Hepatocyte (in vitro differentiated cells): ENCODE results near the gene SNX10. TPM values are rescaled to one million over a fixed set of nuclear protein-coding genes. Genes with fewer than 3 reads are reported as not detected.
"Not testable (repeated sequence)": the region's sequence is repeated elsewhere in the genome, so short reads cannot be mapped to it uniquely, and the experiment has no call there.

Source experiments
- DNase-seq: peaks from one replicate; pipeline ENCODE4 v3.0.0-alpha.2; 2016; ENCODE audit warnings: low spot score
- H2AFZ ChIP-seq: fragments of 200-600 bp; sonication (generic); 2 replicates; pipeline ENCODE4 v1.6.0; 2016; ENCODE audit warnings: antibody characterized with exemption, mild to moderate bottlenecking
- H3K27ac ChIP-seq: fragments of 200-600 bp; sonication (generic); 2 replicates; pipeline ENCODE4 v1.5.1; 2016; ENCODE audit warnings: mild to moderate bottlenecking
- H3K27me3 ChIP-seq: fragments of 200-600 bp; sonication (generic); 2 replicates; pipeline ENCODE4 v1.6.1; 2016
- H3K36me3 ChIP-seq: fragments of 200-600 bp; sonication (generic); replicated peaks from 2 replicates; pipeline ENCODE4 v1.5.1; 2016; ENCODE audit warnings: low read depth; ENCODE audit not compliant: insufficient read depth
- H3K4me1 ChIP-seq: fragments of 200-600 bp; sonication (generic); 2 replicates; pipeline ENCODE4 v1.5.1; 2016; ENCODE audit warnings: mild to moderate bottlenecking, moderate library complexity; ENCODE audit not compliant: insufficient read depth
- H3K4me2 ChIP-seq: fragments of 200-600 bp; sonication (generic); 2 replicates; pipeline ENCODE4 v1.6.0; 2016
- H3K4me3 ChIP-seq: fragments of 200-600 bp; sonication (generic); 2 replicates; pipeline ENCODE4 v1.5.1; 2016; ENCODE audit warnings: mild to moderate bottlenecking
- H3K79me2 ChIP-seq: fragments of 200-600 bp; sonication (generic); 2 replicates; pipeline ENCODE4 v1.6.0; 2017; ENCODE audit warnings: mild to moderate bottlenecking
- H3K9me2 ChIP-seq: fragments of 200-600 bp; sonication (generic); replicated peaks from 2 replicates; pipeline ENCODE4 v1.6.0; 2017; ENCODE audit warnings: mild to moderate bottlenecking; ENCODE audit not compliant: insufficient read depth
- H3K9me3 ChIP-seq: fragments of 200-600 bp; sonication (generic); 2 replicates; pipeline ENCODE4 v1.5.1; 2016; ENCODE audit warnings: low read depth, mild to moderate bottlenecking
- H4K20me1 ChIP-seq: fragments of 200-600 bp; sonication (generic); 2 replicates; pipeline ENCODE4 v1.6.0; 2016; ENCODE audit warnings: mild to moderate bottlenecking; ENCODE audit not compliant: insufficient read depth, poor library complexity, severe bottlenecking
- CTCF ChIP-seq: fragments of 200-600 bp; sonication (generic); IDR thresholded peaks from 2 replicates; pipeline ENCODE4 v1.5.1; 2016; ENCODE audit warnings: antibody characterized with exemption, mild to moderate bottlenecking; ENCODE audit not compliant: poor library complexity
- EZH2 ChIP-seq: fragments of 200-600 bp; sonication (generic); IDR thresholded peaks from 2 replicates; pipeline ENCODE4 v1.6.1; 2016; ENCODE audit warnings: antibody characterized with exemption, mild to moderate bottlenecking, borderline replicate concordance
- EZH2phosphoT487 ChIP-seq: fragments of 200-600 bp; sonication (generic); IDR thresholded peaks from one replicate; pipeline ENCODE4 v1.6.1; 2018; ENCODE audit warnings: antibody characterized with exemption, mild to moderate bottlenecking, low read depth, moderate library complexity; ENCODE audit not compliant: unreplicated experiment, severe bottlenecking
- WGBS: methylation state at CpG from one replicate; pipeline ENCODE4 v1.1.6; 2016; ENCODE audit warnings: low lambda C conversion rate; ENCODE audit errors: missing lambda C conversion rate; 5-methylcytosine and 5-hydroxymethylcytosine counted together
- polyA plus RNA-seq: library from polyadenylated mRNA; unstranded; fragments of >200 nt; fragmentation: Nextera tagmentation; extraction: Ambion mirVana; gene quantifications from 2 replicates; pipeline ENCODE4 v1.2.1, GENCODE V29; 2016
- total RNA-seq: library from RNA; depleted of rRNA; stranded (reverse); fragments of >200 nt; gene quantifications from 2 replicates; pipeline ENCODE4 v1.2.3, GENCODE V29; 2014

Gene SNX10
- total RNA-seq (6.3 and 8.2 TPM in 2 replicates), polyA plus RNA-seq (5.4 and 6.1 TPM in 2 replicates)

GRCh38 chr7:26291699-26292538 is at the start of gene SNX10:
Gene SNX10, plus strand, starts transcription at chr7:26291862. Its CDS starts 54,581 bp downstream, at chr7:26346443.
- Histone ChIP-seq H3K9me2 (no peaks in the 10 kb centered on the region), H3K4me1 (no peaks in the 10 kb centered on the region), H4K20me1 (no peaks in the 10 kb centered on the region), H3K4me2 (peak within 1 kb of the TSS; percentile 98), H3K9me3 (no peaks in the 10 kb centered on the region), H3K79me2 (no peaks in the 10 kb centered on the region), H3K36me3 (no peaks in the 10 kb centered on the region), H3K27me3 (no peaks in the 10 kb centered on the region), H2AFZ (peak within 1 kb of the TSS; percentile 96), H3K4me3 (peak within 1 kb of the TSS; percentile 71), H3K27ac (no peak within 1 kb of the TSS)
- TF ChIP-seq EZH2phosphoT487 (no peak), EZH2 (no peak), CTCF (no peak)
- WGBS: 3% methylated on average over 40 of the region's 74 CpGs
- peak; percentile 79 for DNase-seq

- H3K4me1 ChIP-seq: no peaks in the 10 kb centered on the region
- no peak overlapping the region for H3K4me3 ChIP-seq
- no peaks in the 10 kb centered on the region for H3K79me2 ChIP-seq
- H2AFZ ChIP-seq: no peak overlapping the region
- H3K27ac ChIP-seq: no peak overlapping the region
- H3K27me3 ChIP-seq: no peaks in the 10 kb centered on the region
- DNase-seq: no peak
- TF ChIP-seq CTCF (no peak), EZH2 (no peak), EZH2phosphoT487 (no peak)
- H4K20me1 ChIP-seq: no peaks in the 10 kb centered on the region
- H3K9me2 ChIP-seq: no peaks in the 10 kb centered on the region
- H3K36me3 ChIP-seq: no peaks in the 10 kb centered on the region
- no peaks in the 10 kb centered on the region for H3K9me3 ChIP-seq
- WGBS: 97% methylated on average over 13 of the region's 13 CpGs
- no peak overlapping the region for H3K4me2 ChIP-seq
Observed at GRCh38 chr7:26245150-26245549, 46.5 kb upstream of the SNX10 start.

- Histone ChIP-seq H3K9me2 (no peaks in the 10 kb centered on the region), H3K36me3 (no peaks in the 10 kb centered on the region), H4K20me1 (no peaks in the 10 kb centered on the region), H3K4me2 (no peak overlapping the region), H3K4me3 (no peak overlapping the region), H2AFZ (no peak overlapping the region), H3K4me1 (no peaks in the 10 kb centered on the region), H3K9me3 (no peaks in the 10 kb centered on the region), H3K27ac (no peak overlapping the region), H3K27me3 (no peaks in the 10 kb centered on the region), H3K79me2 (no peaks in the 10 kb centered on the region)
- TF ChIP-seq EZH2: no peak
- no peak for TF ChIP-seq EZH2phosphoT487
- TF ChIP-seq CTCF: no peak
- WGBS: 87% methylated on average over 12 of the region's 12 CpGs
- DNase-seq: no peak
Observed at GRCh38 chr7:26250239-26250638, 41.4 kb upstream of the SNX10 start.

- not testable (repeated sequence) for H3K9me3 ChIP-seq, H3K4me3 ChIP-seq, H3K4me1 ChIP-seq, H3K27ac ChIP-seq, H3K79me2 ChIP-seq, H3K9me2 ChIP-seq, H3K36me3 ChIP-seq, DNase-seq, H4K20me1 ChIP-seq, H3K4me2 ChIP-seq, H2AFZ ChIP-seq, H3K27me3 ChIP-seq
- no CpG with 5 or more reads among the region's 29 CpGs for WGBS
Observed at GRCh38 chr7:26261866-26262265, 29.8 kb upstream of the SNX10 start.
